H9 (cell line): ENCODE results near the gene MPG. TPM values are rescaled to one million over a fixed set of nuclear protein-coding genes. Genes with fewer than 3 reads are reported as not detected.

Experiments
- DNase-seq: peaks from one replicate; pipeline ENCODE4 v3.0.0-alpha.2; 2017
- H2AFZ ChIP-seq: one replicate; pipeline ENCODE4 v1.6.1; 2013; ENCODE audit warnings: mild to moderate bottlenecking, low read length, control low read depth, moderate library complexity
- H2AK5ac ChIP-seq: 2 replicates; pipeline ENCODE4 v1.6.1; 2013; ENCODE audit warnings: low read length, control low read depth, mixed read lengths; ENCODE audit not compliant: insufficient read length
- H2BK120ac ChIP-seq: one replicate; pipeline ENCODE4 v1.6.1; 2013; ENCODE audit warnings: low read depth, mild to moderate bottlenecking, low read length, control low read depth, inconsistent platforms; ENCODE audit not compliant: poor library complexity, severe bottlenecking
- H2BK12ac ChIP-seq: 2 replicates; pipeline ENCODE4 v1.6.1; 2013; ENCODE audit warnings: low read length, control low read depth, mixed read lengths, low read depth; ENCODE audit not compliant: insufficient read length
- H2BK15ac ChIP-seq: 2 replicates; pipeline ENCODE4 v1.6.1; 2013; ENCODE audit warnings: low read depth, low read length, control low read depth
- H2BK20ac ChIP-seq: one replicate; pipeline ENCODE4 v1.6.1; 2013; ENCODE audit warnings: low read depth, mild to moderate bottlenecking, low read length, control low read depth, inconsistent platforms; ENCODE audit not compliant: poor library complexity, severe bottlenecking
- H2BK5ac ChIP-seq: 2 replicates; pipeline ENCODE4 v1.6.1; 2013; ENCODE audit warnings: low read length, control low read depth, mixed read lengths; ENCODE audit not compliant: insufficient read length
- H3K14ac ChIP-seq: 2 replicates; pipeline ENCODE4 v1.6.1; 2013; ENCODE audit warnings: low read length, control low read depth; ENCODE audit not compliant: insufficient read depth
- H3K18ac ChIP-seq: 2 replicates; pipeline ENCODE4 v1.6.1; 2013; ENCODE audit warnings: low read depth, mild to moderate bottlenecking, mixed read lengths, low read length, control low read depth; ENCODE audit not compliant: insufficient read length
- H3K23ac ChIP-seq: 2 replicates; pipeline ENCODE4 v1.6.1; 2013; ENCODE audit warnings: low read length, control low read depth, mixed read lengths, low read depth; ENCODE audit not compliant: insufficient read length
- H3K23me2 ChIP-seq: 2 replicates; pipeline ENCODE4 v1.6.1; 2013; ENCODE audit warnings: low read depth, mild to moderate bottlenecking, mixed read lengths, low read length, control low read depth; ENCODE audit not compliant: insufficient read length, poor library complexity, severe bottlenecking
- H3K27ac ChIP-seq: 2 replicates; pipeline ENCODE4 v1.5.1; 2013; ENCODE audit warnings: low read length, control low read depth, mixed read lengths, low read depth; ENCODE audit not compliant: insufficient read length
- H3K27me3 ChIP-seq: 2 replicates; pipeline ENCODE4 v1.6.1; 2013; ENCODE audit warnings: low read length, control low read depth, inconsistent platforms; ENCODE audit not compliant: insufficient read depth
- H3K4ac ChIP-seq: 2 replicates; pipeline ENCODE4 v1.6.1; 2013; ENCODE audit warnings: low read depth, mild to moderate bottlenecking, control low read depth, inconsistent platforms, low read length, moderate library complexity
- H3K4me1 ChIP-seq: 2 replicates; pipeline ENCODE4 v1.6.1; 2013; ENCODE audit warnings: low read length, control low read depth, inconsistent platforms; ENCODE audit not compliant: insufficient read depth
- H3K4me2 ChIP-seq: 2 replicates; pipeline ENCODE4 v1.6.1; 2013; ENCODE audit warnings: low read length, control low read depth, mixed read lengths; ENCODE audit not compliant: insufficient read length, insufficient read depth
- H3K56ac ChIP-seq: 2 replicates; pipeline ENCODE4 v1.6.1; 2013; ENCODE audit warnings: low read depth, mild to moderate bottlenecking, mixed read lengths, low read length, control low read depth; ENCODE audit not compliant: insufficient read length
- H3K79me1 ChIP-seq: 2 replicates; pipeline ENCODE4 v1.6.1; 2013; ENCODE audit warnings: low read depth, mild to moderate bottlenecking, moderate library complexity, low read length, control low read depth, inconsistent platforms; ENCODE audit not compliant: insufficient read depth, poor library complexity, severe bottlenecking
- H3K79me2 ChIP-seq: 2 replicates; pipeline ENCODE4 v1.6.1; 2013; ENCODE audit warnings: low read length, control low read depth, inconsistent platforms; ENCODE audit not compliant: insufficient read depth
- H3K9ac ChIP-seq: 2 replicates; pipeline ENCODE4 v1.6.1; 2013; ENCODE audit warnings: low read length, control low read depth, mixed read lengths; ENCODE audit not compliant: insufficient read length; ENCODE audit errors: extremely low read depth
- H3K9me3 ChIP-seq: one replicate; pipeline ENCODE4 v1.6.1; 2013; ENCODE audit warnings: low read depth, low read length, inconsistent platforms; ENCODE audit not compliant: control insufficient read depth
- H3T11ph ChIP-seq: one replicate; pipeline ENCODE4 v1.6.1; 2013; ENCODE audit warnings: mild to moderate bottlenecking, low read length, control low read depth, inconsistent platforms
- H4K20me1 ChIP-seq: one replicate; pipeline ENCODE4 v1.6.1; 2013; ENCODE audit not compliant: control insufficient read depth, insufficient read length, insufficient read depth
- H4K5ac ChIP-seq: 2 replicates; pipeline ENCODE4 v1.6.1; 2013; ENCODE audit warnings: low read depth, mild to moderate bottlenecking, mixed read lengths, low read length, control low read depth; ENCODE audit not compliant: insufficient read length
- H4K8ac ChIP-seq: replicated peaks from 2 replicates; pipeline ENCODE4 v1.6.1; 2013; ENCODE audit warnings: low read length, control low read depth, mixed read lengths, low read depth; ENCODE audit not compliant: insufficient read length
- H4K91ac ChIP-seq: 2 replicates; pipeline ENCODE4 v1.6.1; 2013; ENCODE audit warnings: low read depth, mild to moderate bottlenecking, moderate library complexity, mixed read lengths, low read length, control low read depth; ENCODE audit not compliant: insufficient read length
- H3K27ac Mint-ChIP-seq, 3 experiments: 2 replicates in 2 of 3; 3 replicates in 1 of 3; pipeline ENCODE4 v1.8.0; 2020 to 2021; ENCODE audit warnings: mixed read lengths in 3 of 3, mild to moderate bottlenecking in 1 of 3, moderate library complexity in 1 of 3
- H3K27me3 Mint-ChIP-seq: 2 replicates; pipeline ENCODE4 v1.8.0; 2021; ENCODE audit warnings: low read depth, mild to moderate bottlenecking, moderate library complexity, mixed read lengths
- H3K36me3 Mint-ChIP-seq, 3 experiments: 2 replicates in 2 of 3; 3 replicates in 1 of 3; pipeline ENCODE4 v1.8.0; 2020 to 2021; ENCODE audit warnings: low read depth in 3 of 3, mixed read lengths in 3 of 3; ENCODE audit not compliant: insufficient read depth in 1 of 3
- H3K4me1 Mint-ChIP-seq, 2 experiments: 2 replicates each; pipeline ENCODE4 v1.8.0; 2020; ENCODE audit warnings: mixed read lengths in 2 of 2
- H3K4me3 Mint-ChIP-seq, 2 experiments: 2 replicates in 1 of 2; 3 replicates in 1 of 2; pipeline ENCODE4 v1.8.0; 2020 to 2021; ENCODE audit warnings: mild to moderate bottlenecking in 2 of 2, mixed read lengths in 2 of 2, moderate library complexity in 1 of 2
- H3K9me3 Mint-ChIP-seq, 2 experiments: 2 replicates in 1 of 2; 3 replicates in 1 of 2; pipeline ENCODE4 v1.8.0; 2020; ENCODE audit warnings: mild to moderate bottlenecking in 2 of 2, mixed read lengths in 2 of 2, moderate library complexity in 1 of 2
- WGBS: extraction: QIAGEN DNeasy Blood & Tissue Kit; methylation state at CpG from one replicate; pipeline ENCODE4 v1.1.7; 2013; ENCODE audit warnings: missing lambda C conversion rate, low lambda C conversion rate, mixed read lengths; ENCODE audit not compliant: insufficient read length; ENCODE audit errors: extremely low coverage; 5-methylcytosine and 5-hydroxymethylcytosine counted together
- total RNA-seq: library from RNA; stranded (reverse); gene quantifications from 2 replicates; pipeline ENCODE4 v1.2.1, GENCODE V29; 2021
- TF ChIP-seq, protein P1 (sequence below): fragments of 200-600 bp; sonication (generic); conservative IDR thresholded peaks from 3 replicates; pipeline ENCODE4 v1.8.0; 2021; ENCODE audit warnings: antibody characterized with exemption, mild to moderate bottlenecking

The MPG gene
- total RNA-seq, 1 experiment from 2014 or later: 39.1 TPM

- no peak overlapping the region for H3K4me3 Mint-ChIP-seq
- Histone ChIP-seq H3K27ac (no peak overlapping the region), H3K79me2 (no peaks in the 10 kb centered on the region), H2AFZ (no peak overlapping the region), H3K56ac (no peak overlapping the region), H3K18ac (no peak overlapping the region), H3K23ac (no peak overlapping the region), H3K4me1 (no peaks in the 10 kb centered on the region), H2BK15ac (no peak overlapping the region), H2BK20ac (no peak overlapping the region), H3K9me3 (no peaks in the 10 kb centered on the region), H4K8ac (no peak overlapping the region), H2AK5ac (no peak overlapping the region), H3K23me2 (peaks cover 8% of the 10 kb centered on the region), H2BK120ac (no peak overlapping the region), H3K4me2 (no peak overlapping the region), H4K20me1 (peaks cover 6% of the 10 kb centered on the region), H3K9ac (no peak overlapping the region), H3T11ph (no peak overlapping the region), H4K91ac (no peak overlapping the region), H2BK5ac (no peak overlapping the region), H3K4ac (no peak overlapping the region), H3K79me1 (no peaks in the 10 kb centered on the region), H3K27me3 (no peaks in the 10 kb centered on the region), H2BK12ac (no peak overlapping the region), H3K14ac (no peak overlapping the region; the same call in 1 of the 2 replicates), H4K5ac (no peak overlapping the region)
- peaks cover 8 to 14% of the 10 kb centered on the region in 2 experiments for H3K4me1 Mint-ChIP-seq
- DNase-seq: no peak
- no peaks in the 10 kb centered on the region for H3K9me3 Mint-ChIP-seq
- TF ChIP-seq, protein P1, sequence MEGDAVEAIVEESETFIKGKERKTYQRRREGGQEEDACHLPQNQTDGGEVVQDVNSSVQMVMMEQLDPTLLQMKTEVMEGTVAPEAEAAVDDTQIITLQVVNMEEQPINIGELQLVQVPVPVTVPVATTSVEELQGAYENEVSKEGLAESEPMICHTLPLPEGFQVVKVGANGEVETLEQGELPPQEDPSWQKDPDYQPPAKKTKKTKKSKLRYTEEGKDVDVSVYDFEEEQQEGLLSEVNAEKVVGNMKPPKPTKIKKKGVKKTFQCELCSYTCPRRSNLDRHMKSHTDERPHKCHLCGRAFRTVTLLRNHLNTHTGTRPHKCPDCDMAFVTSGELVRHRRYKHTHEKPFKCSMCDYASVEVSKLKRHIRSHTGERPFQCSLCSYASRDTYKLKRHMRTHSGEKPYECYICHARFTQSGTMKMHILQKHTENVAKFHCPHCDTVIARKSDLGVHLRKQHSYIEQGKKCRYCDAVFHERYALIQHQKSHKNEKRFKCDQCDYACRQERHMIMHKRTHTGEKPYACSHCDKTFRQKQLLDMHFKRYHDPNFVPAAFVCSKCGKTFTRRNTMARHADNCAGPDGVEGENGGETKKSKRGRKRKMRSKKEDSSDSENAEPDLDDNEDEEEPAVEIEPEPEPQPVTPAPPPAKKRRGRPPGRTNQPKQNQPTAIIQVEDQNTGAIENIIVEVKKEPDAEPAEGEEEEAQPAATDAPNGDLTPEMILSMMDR: no peak
- peaks cover 8 to 41% (median 30%) of the 10 kb centered on the region in 3 experiments for H3K36me3 Mint-ChIP-seq
- no peaks in the 10 kb centered on the region; the same call in 1 of the 2 replicates for H3K27me3 Mint-ChIP-seq
- WGBS: no CpG with 5 or more reads among the region's 31 CpGs
- H3K27ac Mint-ChIP-seq: no peak overlapping the region
Measured at GRCh38 chr16:83060-83603, 5.1 kb downstream of the MPG start.
